Measurements from ENCODE around the gene CARNS1.

GRCh38 chr11:67466962-67467771 lies 51.7 kb downstream of the CARNS1 start:
- TF ChIP-seq POLR2A (IDR thresholded peaks at IDR 0.05): no peak
- TF ChIP-seq, protein P1, sequence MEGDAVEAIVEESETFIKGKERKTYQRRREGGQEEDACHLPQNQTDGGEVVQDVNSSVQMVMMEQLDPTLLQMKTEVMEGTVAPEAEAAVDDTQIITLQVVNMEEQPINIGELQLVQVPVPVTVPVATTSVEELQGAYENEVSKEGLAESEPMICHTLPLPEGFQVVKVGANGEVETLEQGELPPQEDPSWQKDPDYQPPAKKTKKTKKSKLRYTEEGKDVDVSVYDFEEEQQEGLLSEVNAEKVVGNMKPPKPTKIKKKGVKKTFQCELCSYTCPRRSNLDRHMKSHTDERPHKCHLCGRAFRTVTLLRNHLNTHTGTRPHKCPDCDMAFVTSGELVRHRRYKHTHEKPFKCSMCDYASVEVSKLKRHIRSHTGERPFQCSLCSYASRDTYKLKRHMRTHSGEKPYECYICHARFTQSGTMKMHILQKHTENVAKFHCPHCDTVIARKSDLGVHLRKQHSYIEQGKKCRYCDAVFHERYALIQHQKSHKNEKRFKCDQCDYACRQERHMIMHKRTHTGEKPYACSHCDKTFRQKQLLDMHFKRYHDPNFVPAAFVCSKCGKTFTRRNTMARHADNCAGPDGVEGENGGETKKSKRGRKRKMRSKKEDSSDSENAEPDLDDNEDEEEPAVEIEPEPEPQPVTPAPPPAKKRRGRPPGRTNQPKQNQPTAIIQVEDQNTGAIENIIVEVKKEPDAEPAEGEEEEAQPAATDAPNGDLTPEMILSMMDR (IDR thresholded peaks at IDR 0.05): no peak
